ENCODE data around the gene ZNF302.
"Not testable (repeated sequence)": the region's sequence is repeated elsewhere in the genome, so short reads cannot be mapped to it uniquely, and the experiment has no call there.

Gene ZNF302

GRCh38 chr19:34664870-34665269 lies 12.6 kb upstream of the ZNF302 start:
- H3K4me3 ChIP-seq (ENCODE audit: low read length), result no peak overlapping the region
- TF ChIP-seq CTCF (conservative IDR thresholded peaks at IDR 0.05; ENCODE audit: low read length), result no peak
- DNase-seq (ENCODE audit: low read depth), result no peak

DNA sequence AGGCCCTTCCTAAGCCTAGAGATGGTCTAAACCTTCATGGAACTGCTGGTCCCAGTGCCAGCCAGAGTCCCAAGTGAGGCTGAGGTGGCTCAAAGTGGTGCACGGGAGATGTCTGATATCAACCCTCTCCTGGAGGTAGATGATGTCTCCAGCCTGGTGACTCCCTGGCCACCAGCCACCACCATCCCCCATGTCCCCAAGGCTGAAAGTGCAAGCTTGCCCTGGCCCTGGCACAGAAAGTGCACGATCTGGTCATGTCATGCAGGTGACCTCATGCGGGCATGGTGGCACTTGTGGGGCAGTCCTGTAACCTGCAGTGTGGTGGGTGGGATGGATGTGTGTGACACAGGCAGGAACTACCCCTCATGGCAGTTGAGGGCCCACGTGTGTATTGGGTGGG lies 12.2 kb upstream of the ZNF302 start:
- not testable (repeated sequence) for H3K4me3 ChIP-seq (ENCODE audit: low read length); DNase-seq (ENCODE audit: low read depth)

DNA sequence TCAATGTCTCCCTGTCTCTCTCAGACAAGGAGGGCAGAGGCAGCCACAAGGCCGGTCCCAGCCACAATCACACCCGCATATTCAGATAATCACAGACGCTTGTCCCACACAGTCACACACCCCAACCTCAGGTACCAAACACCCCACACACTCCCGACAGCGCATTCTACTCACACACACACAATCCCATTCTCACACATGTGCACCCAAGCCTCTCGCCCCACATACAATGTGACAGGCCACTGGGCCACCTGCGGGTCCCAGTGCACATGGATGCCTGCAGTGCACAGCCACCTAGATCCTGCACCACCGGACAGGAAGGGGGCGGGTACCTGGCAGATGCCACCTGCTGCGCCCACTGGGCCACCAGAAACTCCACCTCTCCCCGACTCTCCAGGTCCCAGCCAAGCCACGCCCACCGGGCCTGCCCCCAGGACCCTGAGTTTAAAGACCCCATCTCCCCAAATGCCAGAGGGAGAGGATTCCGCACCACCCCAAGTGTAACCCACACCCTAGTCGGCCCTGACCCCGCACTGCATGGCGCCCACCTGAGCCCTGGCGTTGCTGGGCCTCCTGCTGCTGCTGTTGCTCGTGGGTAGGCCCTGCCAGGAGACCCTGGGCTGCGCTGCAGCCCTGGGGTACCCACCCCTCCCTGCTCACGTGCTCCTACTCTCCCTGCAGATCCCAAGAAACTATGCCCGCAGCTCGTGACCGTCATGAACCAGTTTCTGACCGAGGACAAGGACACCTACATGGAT lies 11.1 kb upstream of the ZNF302 start:
- H3K4me3 ChIP-seq (ENCODE audit: low read length), result no peak overlapping the region
- DNase-seq (ENCODE audit: low read depth), result no peak
- TF ChIP-seq CTCF (conservative IDR thresholded peaks at IDR 0.05; ENCODE audit: low read length), result no peak

DNA sequence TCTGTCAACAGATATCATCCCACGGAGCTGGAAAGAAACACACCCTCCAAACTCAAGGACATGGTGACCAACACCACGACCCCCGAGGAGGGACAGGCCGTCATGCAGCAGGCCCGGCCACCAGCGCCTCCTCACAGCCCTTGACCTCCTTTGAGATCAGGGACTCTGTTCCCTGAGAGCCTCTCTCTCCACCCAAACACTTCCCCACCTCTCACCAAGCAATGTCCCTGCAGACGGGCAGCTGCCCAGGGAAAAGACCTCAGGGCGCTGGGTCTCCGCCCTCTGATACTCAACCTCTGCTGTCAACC lies 10.6 kb upstream of the ZNF302 start:
- no peak for DNase-seq (ENCODE audit: low read depth)
- TF ChIP-seq CTCF (conservative IDR thresholded peaks at IDR 0.05; ENCODE audit: low read length), result no peak
- H3K4me3 ChIP-seq (ENCODE audit: low read length), result no peak overlapping the region

- peak; percentile 29 for DNase-seq (ENCODE audit: low read depth)
- no peak for TF ChIP-seq CTCF (conservative IDR thresholded peaks at IDR 0.05; ENCODE audit: low read length)
- peak overlapping the region; percentile 38 for H3K4me3 ChIP-seq (ENCODE audit: low read length)
Observed at GRCh38 chr19:34667349-34668076, 10.0 kb upstream of the ZNF302 start.

DNA sequence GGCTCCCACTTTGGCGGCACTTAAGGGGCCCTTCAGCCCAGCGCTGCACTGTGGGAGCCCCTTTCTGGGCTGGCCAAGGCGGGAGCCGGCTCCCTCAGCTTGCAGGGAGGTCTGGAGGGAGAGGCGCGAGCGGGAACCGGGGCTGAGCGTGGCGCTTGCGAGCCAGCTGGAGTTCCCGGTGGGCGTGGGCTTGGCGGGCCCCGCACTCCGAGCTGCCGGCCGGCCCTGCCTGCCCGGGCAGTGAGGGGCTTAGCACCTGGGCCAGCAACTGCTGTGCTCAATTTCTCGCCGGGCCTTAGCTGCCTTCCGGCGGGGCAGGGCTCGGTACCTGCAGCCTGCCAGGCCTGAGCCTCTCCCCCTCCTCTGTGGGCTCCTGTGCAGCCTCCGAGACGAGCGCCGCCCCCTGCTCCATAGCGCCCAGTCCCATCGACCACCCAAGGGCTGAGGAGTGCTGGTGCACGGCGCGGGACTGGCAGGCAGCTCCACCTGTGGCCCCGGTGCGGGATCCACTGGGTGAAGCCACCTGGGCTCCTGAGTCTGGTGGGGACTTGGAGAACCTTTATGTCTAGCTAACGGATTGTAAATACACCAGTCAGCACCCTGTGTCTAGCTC lies 9.3 kb upstream of the ZNF302 start:
- not testable (repeated sequence) for H3K4me3 ChIP-seq (ENCODE audit: low read length)

GRCh38 chr19:34668690-34669089 lies 8.8 kb upstream of the ZNF302 start:
- not testable (repeated sequence) for DNase-seq (ENCODE audit: low read depth); H3K4me3 ChIP-seq (ENCODE audit: low read length)

More for the DNA sequence above, 9.3 kb upstream of the ZNF302 start:
- DNase-seq (ENCODE audit: low read depth), result not testable (repeated sequence)

- no peak overlapping the region for H3K4me3 ChIP-seq (ENCODE audit: low read length)
- TF ChIP-seq CTCF (conservative IDR thresholded peaks at IDR 0.05; ENCODE audit: low read length), result no peak
- DNase-seq (ENCODE audit: low read depth), result no peak
Observed at GRCh38 chr19:34669305-34669704, 8.2 kb upstream of the ZNF302 start.
